ENCODE measurements around the gene YKT6.

GRCh38 chr7:44232901-44233715, 32.3 kb downstream of the YKT6 start:
- no peak for TF ChIP-seq FOS (IDR thresholded peaks at IDR 0.05; ENCODE audit: borderline replicate concordance, insufficient read depth, low read length)
- TF ChIP-seq CTCF (IDR thresholded peaks at IDR 0.05; ENCODE audit: extremely low read depth in 1 of 2, insufficient read depth in 1 of 2, low read depth in 1 of 2, low read length in 2 of 2): no peak
- TF ChIP-seq POLR2A (IDR thresholded peaks at IDR 0.05; ENCODE audit: low read depth, low read length): no peak
- TF ChIP-seq MAX (IDR thresholded peaks at IDR 0.05; ENCODE audit: insufficient read depth, insufficient read length): no peak

All from endothelial cell of umbilical vein (primary cell).